HEK293 (cell line): ENCODE results near the gene DSC2.

Source experiments
- ATF2 ChIP-seq: fragments of 450-650 bp; formaldehyde crosslinking; IDR thresholded peaks from 2 replicates; pipeline ENCODE4 v1.5.1; 2016; ENCODE audit warnings: missing biosample characterization, missing genetic modification characterization, low read depth
- GFI1B ChIP-seq: fragments of 450-650 bp; formaldehyde crosslinking; IDR thresholded peaks from 2 replicates; pipeline ENCODE4 v1.5.1; 2016; ENCODE audit warnings: missing biosample characterization, missing genetic modification characterization
- HOXA7 ChIP-seq: sonication (generic); formaldehyde crosslinking; IDR thresholded peaks from 2 replicates; pipeline ENCODE4 v1.8.1; 2022; ENCODE audit warnings: missing genetic modification reagents, borderline replicate concordance
- HOXD13 ChIP-seq: sonication (generic); formaldehyde crosslinking; IDR thresholded peaks from 2 replicates; pipeline ENCODE4 v1.8.0; 2022; ENCODE audit warnings: missing genetic modification reagents, borderline replicate concordance
- KLF9 ChIP-seq: fragments of 450-650 bp; formaldehyde crosslinking; IDR thresholded peaks from 2 replicates; pipeline ENCODE4 v1.5.1; 2016; ENCODE audit warnings: missing biosample characterization, missing genetic modification characterization, low read depth
- OSR2 ChIP-seq: fragments of 450-650 bp; formaldehyde crosslinking; IDR thresholded peaks from 2 replicates; pipeline ENCODE4 v1.5.1; 2016; ENCODE audit warnings: missing biosample characterization, missing genetic modification characterization
- PRDM1 ChIP-seq: fragments of 450-650 bp; formaldehyde crosslinking; IDR thresholded peaks from 2 replicates; pipeline ENCODE4; 2016; ENCODE audit warnings: missing biosample characterization, missing genetic modification characterization
- TRIM28 ChIP-seq: IDR thresholded peaks from 2 replicates; pipeline ENCODE4 v1.6.1; 2011; ENCODE audit warnings: low read length, control low read depth, borderline replicate concordance
- ZBTB1 ChIP-seq: fragments of 450-650 bp; formaldehyde crosslinking; IDR thresholded peaks from 2 replicates; pipeline ENCODE4 v1.5.1; 2016; ENCODE audit warnings: missing biosample characterization, missing genetic modification characterization
- ZBTB17 ChIP-seq: fragments of 450-650 bp; formaldehyde crosslinking; IDR thresholded peaks from 2 replicates; pipeline ENCODE4 v1.5.1; 2016; ENCODE audit warnings: missing biosample characterization, missing genetic modification characterization
- ZBTB20 ChIP-seq: fragments of 450-650 bp; formaldehyde crosslinking; IDR thresholded peaks from 2 replicates; pipeline ENCODE4 v1.5.1; 2016; ENCODE audit warnings: missing biosample characterization, missing genetic modification characterization
- ZBTB21 ChIP-seq: fragments of 450-650 bp; formaldehyde crosslinking; IDR thresholded peaks from 2 replicates; pipeline ENCODE4 v1.5.1; 2017; ENCODE audit warnings: missing biosample characterization, missing genetic modification characterization
- ZBTB7A ChIP-seq: fragments of 450-650 bp; formaldehyde crosslinking; IDR thresholded peaks from 2 replicates; pipeline ENCODE4 v1.5.1; 2016; ENCODE audit warnings: low read depth, missing biosample characterization, missing genetic modification characterization
- ZBTB8A ChIP-seq: fragments of 450-650 bp; formaldehyde crosslinking; IDR thresholded peaks from 2 replicates; pipeline ENCODE4 v1.5.1; 2016; ENCODE audit warnings: missing biosample characterization, missing genetic modification characterization
- ZNF10 ChIP-seq: fragments of 450-650 bp; formaldehyde crosslinking; IDR thresholded peaks from 2 replicates; pipeline ENCODE4 v1.5.1; 2017; ENCODE audit warnings: missing biosample characterization, missing genetic modification characterization
- ZNF19 ChIP-seq: fragments of 450-650 bp; formaldehyde crosslinking; IDR thresholded peaks from 2 replicates; pipeline ENCODE4; 2016; ENCODE audit warnings: missing biosample characterization, missing genetic modification characterization, low read depth
- ZNF274 ChIP-seq, 2 experiments: fragments of 200-500 bp in 1 of 2; fragments of 450-650 bp in 1 of 2; sonication (Bioruptor generic) in 1 of 2; formaldehyde crosslinking in 1 of 2; IDR thresholded peaks; 2 replicates each; pipeline versions ENCODE4 v1.5.1 to v1.6.1; 2014 to 2016; ENCODE audit warnings: borderline replicate concordance in 1 of 2, inconsistent platforms in 1 of 2, low read length in 1 of 2, missing biosample characterization in 1 of 2, missing genetic modification characterization in 1 of 2
- ZNF292 ChIP-seq: fragments of 450-650 bp; formaldehyde crosslinking; IDR thresholded peaks from 2 replicates; pipeline ENCODE4 v1.5.1; 2016; ENCODE audit warnings: low read depth, missing biosample characterization, missing genetic modification characterization, borderline replicate concordance
- ZNF302 ChIP-seq: fragments of 450-650 bp; formaldehyde crosslinking; IDR thresholded peaks from 2 replicates; pipeline ENCODE4 v1.5.1; 2016; ENCODE audit warnings: missing biosample characterization, missing genetic modification characterization, low read depth
- ZNF341 ChIP-seq: fragments of 450-650 bp; formaldehyde crosslinking; IDR thresholded peaks from 2 replicates; pipeline ENCODE4; 2016; ENCODE audit warnings: low read depth, missing biosample characterization, missing genetic modification characterization
- ZNF416 ChIP-seq: fragments of 450-650 bp; formaldehyde crosslinking; IDR thresholded peaks from 2 replicates; pipeline ENCODE4 v1.5.1; 2016; ENCODE audit warnings: missing biosample characterization, missing genetic modification characterization
- ZNF544 ChIP-seq: fragments of 450-650 bp; formaldehyde crosslinking; IDR thresholded peaks from 2 replicates; pipeline ENCODE4 v1.5.0; 2017; ENCODE audit warnings: missing biosample characterization, missing genetic modification characterization
- ZNF549 ChIP-seq: fragments of 450-650 bp; IDR thresholded peaks from 2 replicates; pipeline ENCODE4 v1.5.1; 2018; ENCODE audit warnings: missing biosample characterization, missing genetic modification characterization, mild to moderate bottlenecking, inconsistent platforms, moderate library complexity
- ZNF585B ChIP-seq: fragments of 450-650 bp; formaldehyde crosslinking; IDR thresholded peaks from 2 replicates; pipeline ENCODE4 v1.5.1; 2016; ENCODE audit warnings: missing biosample characterization, missing genetic modification characterization
- ZNF600 ChIP-seq: fragments of 450-650 bp; formaldehyde crosslinking; IDR thresholded peaks from 2 replicates; pipeline ENCODE4 v1.5.1; 2016; ENCODE audit warnings: missing biosample characterization, missing genetic modification characterization
- ZNF610 ChIP-seq: fragments of 450-650 bp; formaldehyde crosslinking; IDR thresholded peaks from 2 replicates; pipeline ENCODE4 v1.5.1; 2016; ENCODE audit warnings: missing biosample characterization, missing genetic modification characterization, borderline replicate concordance
- ZNF623 ChIP-seq: fragments of 450-650 bp; formaldehyde crosslinking; IDR thresholded peaks from 2 replicates; pipeline ENCODE4 v1.5.1; 2016; ENCODE audit warnings: missing biosample characterization, missing genetic modification characterization
- ZNF654 ChIP-seq: fragments of 450-650 bp; formaldehyde crosslinking; IDR thresholded peaks from 2 replicates; pipeline ENCODE4 v1.5.1; 2016; ENCODE audit warnings: low read depth, missing biosample characterization, missing genetic modification characterization
- ZNF658 ChIP-seq: fragments of 450-650 bp; formaldehyde crosslinking; IDR thresholded peaks from 2 replicates; pipeline ENCODE4; 2016; ENCODE audit warnings: missing biosample characterization, missing genetic modification characterization
- ZNF707 ChIP-seq: fragments of 450-650 bp; formaldehyde crosslinking; IDR thresholded peaks from 2 replicates; pipeline ENCODE4 v1.5.1; 2016; ENCODE audit warnings: missing biosample characterization, missing genetic modification characterization
- ZNF785 ChIP-seq: fragments of 450-650 bp; formaldehyde crosslinking; IDR thresholded peaks from 2 replicates; pipeline ENCODE4 v1.5.1; 2016; ENCODE audit warnings: missing biosample characterization, missing genetic modification characterization
- ZNF830 ChIP-seq: fragments of 450-650 bp; IDR thresholded peaks from 2 replicates; pipeline ENCODE4 v1.5.0; 2018; ENCODE audit warnings: missing biosample characterization, missing genetic modification characterization, low read depth, mild to moderate bottlenecking, moderate library complexity
- ZNF837 ChIP-seq: fragments of 450-650 bp; formaldehyde crosslinking; IDR thresholded peaks from 2 replicates; pipeline ENCODE4 v1.5.1; 2016; ENCODE audit warnings: missing biosample characterization, missing genetic modification characterization
- ZNF843 ChIP-seq: fragments of 450-650 bp; formaldehyde crosslinking; IDR thresholded peaks from 2 replicates; pipeline ENCODE4 v1.5.1; 2016; ENCODE audit warnings: missing biosample characterization, missing genetic modification characterization
- ZSCAN30 ChIP-seq: fragments of 450-650 bp; IDR thresholded peaks from 2 replicates; pipeline ENCODE4 v1.5.1; 2018; ENCODE audit warnings: missing biosample characterization, mild to moderate bottlenecking, missing genetic modification characterization, moderate library complexity
- TF ChIP-seq, protein P1 (sequence below): fragments of 450-650 bp; formaldehyde crosslinking; optimal IDR thresholded peaks from 2 replicates; pipeline ENCODE3; 2016; ENCODE audit warnings: missing biosample characterization, mild to moderate bottlenecking, missing genetic modification characterization
- TF ChIP-seq, protein P2 (sequence below): fragments of 450-650 bp; formaldehyde crosslinking; IDR thresholded peaks from 2 replicates; pipeline ENCODE4 v1.5.1; 2017; ENCODE audit warnings: missing biosample characterization, missing genetic modification characterization
- TF ChIP-seq, protein P3 (sequence below): fragments of 450-650 bp; formaldehyde crosslinking; IDR thresholded peaks from 2 replicates; pipeline ENCODE4 v1.5.1; 2016; ENCODE audit warnings: missing biosample characterization, missing genetic modification characterization

Gene DSC2

GRCh38 chr18:31041271-31042083, 60.7 kb downstream of the DSC2 start (continued):
- TF ChIP-seq ZNF843 (tag by site-specific recombination): no peak
- TF ChIP-seq ATF2: no peak
- TF ChIP-seq ZBTB8A (tag by site-specific recombination): no peak
- no peak for TF ChIP-seq ZNF549
- no peak for TF ChIP-seq ZBTB21 (tag by site-specific recombination)
- no peak for TF ChIP-seq ZNF830 (tag by site-specific recombination)
- TF ChIP-seq ZNF274 (IDR thresholded peaks at IDR 0.05; ENCODE audit: low read length): no peak
- TF ChIP-seq ZNF274 (tag by site-specific recombination; IDR thresholded peaks at IDR 0.05; ENCODE audit: borderline replicate concordance): no peak
- TF ChIP-seq ZNF341 (tag by site-specific recombination): peak; percentile 94
- 0 out of 2 replicates have a peak, but pooled peaks have one; percentile 5 for TF ChIP-seq ZNF623
- peak; percentile 57 for TF ChIP-seq ZNF600 (tag by site-specific recombination)
- no peak for TF ChIP-seq ZNF707 (tag by site-specific recombination)
- TF ChIP-seq, protein P1, sequence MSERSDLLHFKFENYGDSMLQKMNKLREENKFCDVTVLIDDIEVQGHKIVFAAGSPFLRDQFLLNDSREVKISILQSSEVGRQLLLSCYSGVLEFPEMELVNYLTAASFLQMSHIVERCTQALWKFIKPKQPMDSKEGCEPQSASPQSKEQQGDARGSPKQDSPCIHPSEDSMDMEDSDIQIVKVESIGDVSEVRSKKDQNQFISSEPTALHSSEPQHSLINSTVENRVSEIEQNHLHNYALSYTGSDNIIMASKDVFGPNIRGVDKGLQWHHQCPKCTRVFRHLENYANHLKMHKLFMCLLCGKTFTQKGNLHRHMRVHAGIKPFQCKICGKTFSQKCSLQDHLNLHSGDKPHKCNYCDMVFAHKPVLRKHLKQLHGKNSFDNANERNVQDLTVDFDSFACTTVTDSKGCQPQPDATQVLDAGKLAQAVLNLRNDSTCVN (tag by site-specific recombination): peak; percentile 82
- TF ChIP-seq ZNF10 (tag by site-specific recombination): no peak
- TF ChIP-seq ZNF292 (tag by site-specific recombination): no peak
- TF ChIP-seq ZBTB20 (tag by site-specific recombination): peak; percentile 87
- TF ChIP-seq TRIM28: peak; percentile 84; the same call in 1 of the 2 replicates
- no peak for TF ChIP-seq ZNF785 (tag by site-specific recombination)
- no peak for TF ChIP-seq ZBTB1 (tag by site-specific recombination)
- no peak for TF ChIP-seq OSR2
- peak; percentile 68; the same call in 1 of the 2 replicates for TF ChIP-seq ZBTB7A
- TF ChIP-seq ZNF658 (tag by site-specific recombination): no peak
- peak; percentile 43; the same call in 1 of the 2 replicates for TF ChIP-seq ZBTB17
- no peak for TF ChIP-seq KLF9
- no peak for TF ChIP-seq ZNF19 (tag by site-specific recombination)
- no peak for TF ChIP-seq ZNF416 (tag by site-specific recombination)
- TF ChIP-seq HOXD13: no peak
- TF ChIP-seq, protein P2, sequence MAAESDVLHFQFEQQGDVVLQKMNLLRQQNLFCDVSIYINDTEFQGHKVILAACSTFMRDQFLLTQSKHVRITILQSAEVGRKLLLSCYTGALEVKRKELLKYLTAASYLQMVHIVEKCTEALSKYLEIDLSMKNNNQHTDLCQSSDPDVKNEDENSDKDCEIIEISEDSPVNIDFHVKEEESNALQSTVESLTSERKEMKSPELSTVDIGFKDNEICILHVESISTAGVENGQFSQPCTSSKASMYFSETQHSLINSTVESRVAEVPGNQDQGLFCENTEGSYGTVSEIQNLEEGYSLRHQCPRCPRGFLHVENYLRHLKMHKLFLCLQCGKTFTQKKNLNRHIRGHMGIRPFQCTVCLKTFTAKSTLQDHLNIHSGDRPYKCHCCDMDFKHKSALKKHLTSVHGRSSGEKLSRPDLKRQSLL (tag by site-specific recombination): no peak
- TF ChIP-seq, protein P3, sequence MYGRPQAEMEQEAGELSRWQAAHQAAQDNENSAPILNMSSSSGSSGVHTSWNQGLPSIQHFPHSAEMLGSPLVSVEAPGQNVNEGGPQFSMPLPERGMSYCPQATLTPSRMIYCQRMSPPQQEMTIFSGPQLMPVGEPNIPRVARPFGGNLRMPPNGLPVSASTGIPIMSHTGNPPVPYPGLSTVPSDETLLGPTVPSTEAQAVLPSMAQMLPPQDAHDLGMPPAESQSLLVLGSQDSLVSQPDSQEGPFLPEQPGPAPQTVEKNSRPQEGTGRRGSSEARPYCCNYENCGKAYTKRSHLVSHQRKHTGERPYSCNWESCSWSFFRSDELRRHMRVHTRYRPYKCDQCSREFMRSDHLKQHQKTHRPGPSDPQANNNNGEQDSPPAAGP: no peak
- no peak for TF ChIP-seq PRDM1 (tag by site-specific recombination)
- no peak for TF ChIP-seq ZNF544 (tag by site-specific recombination)
- peak; percentile 43; the same call in 1 of the 2 replicates for TF ChIP-seq ZNF610 (tag by site-specific recombination)
- peak; percentile 19; the same call in 1 of the 2 replicates for TF ChIP-seq ZNF837 (tag by site-specific recombination)
- TF ChIP-seq ZNF654 (tag by site-specific recombination): no peak
- TF ChIP-seq ZNF585B (tag by site-specific recombination): no peak
- TF ChIP-seq HOXA7 (CRISPR knock-in tag): no peak
- peak; percentile 7; the same call in 1 of the 2 replicates for TF ChIP-seq ZSCAN30 (tag by site-specific recombination)
- no peak for TF ChIP-seq GFI1B (tag by site-specific recombination)
- TF ChIP-seq ZNF302 (tag by site-specific recombination): no peak
